ENCODE measurements around the gene CENATAC. TPM values are rescaled to one million over a fixed set of nuclear protein-coding genes. Genes with fewer than 3 reads are reported as not detected.
"Not testable (repeated sequence)": the region's sequence is repeated elsewhere in the genome, so short reads cannot be mapped to it uniquely, and the experiment has no call there.

Gene CENATAC
- total RNA-seq, 1 donor from 2014 or later: 51.0 TPM

GRCh38 chr11:118957549-118957948 is 40.4 kb upstream of the CENATAC start:
- no peak for ATAC-seq
- intact Hi-C loops (cut with DNase I): no loop called here
- no peaks in the 10 kb centered on the region for H3K4me1 ChIP-seq
- H3K4me3 ChIP-seq: no peak overlapping the region
- H3K27ac ChIP-seq: no peak overlapping the region
- no peak for TF ChIP-seq CTCF (IDR thresholded peaks at IDR 0.05)
- peaks cover 5% of the 10 kb centered on the region for H3K27me3 ChIP-seq (ENCODE audit: low read depth)
- no peaks in the 10 kb centered on the region for H3K9me3 ChIP-seq
- no peaks in the 10 kb centered on the region for H3K36me3 ChIP-seq
- DNase-seq: no peak

GRCh38 chr11:118957968-118958367 is 40.0 kb upstream of the CENATAC start:
- intact Hi-C loops (cut with DNase I): no loop called here
- no peak for DNase-seq

GRCh38 chr11:118958577-118958976 is 39.4 kb upstream of the CENATAC start:
- intact Hi-C loops (cut with DNase I): no loop called here
- no peak for TF ChIP-seq CTCF (IDR thresholded peaks at IDR 0.05)
- no peak for DNase-seq

More at GRCh38 chr11:118957968-118958367, 40.0 kb upstream of the CENATAC start:
- no peaks in the 10 kb centered on the region for H3K9me3 ChIP-seq
- no peaks in the 10 kb centered on the region for H3K36me3 ChIP-seq
- H3K4me3 ChIP-seq: no peak overlapping the region
- no peak for ATAC-seq
- H3K4me1 ChIP-seq: no peaks in the 10 kb centered on the region
- no peak for TF ChIP-seq CTCF (IDR thresholded peaks at IDR 0.05)
- H3K27ac ChIP-seq: no peak overlapping the region
- H3K27me3 ChIP-seq (ENCODE audit: low read depth): peaks cover 4% of the 10 kb centered on the region

GRCh38 chr11:118961189-118961588 is 36.7 kb upstream of the CENATAC start:
- no peaks in the 10 kb centered on the region for H3K36me3 ChIP-seq
- H3K4me3 ChIP-seq: no peak overlapping the region
- no peaks in the 10 kb centered on the region for H3K27me3 ChIP-seq (ENCODE audit: low read depth)
- H3K4me1 ChIP-seq: no peaks in the 10 kb centered on the region
- intact Hi-C loops (cut with DNase I): no loop called here
- H3K9me3 ChIP-seq: no peaks in the 10 kb centered on the region
- no peak for TF ChIP-seq CTCF (IDR thresholded peaks at IDR 0.05)
- DNase-seq: no peak
- ATAC-seq: no peak
- H3K27ac ChIP-seq: no peak overlapping the region

More at GRCh38 chr11:118958577-118958976, 39.4 kb upstream of the CENATAC start:
- Histone ChIP-seq H3K36me3 (no peaks in the 10 kb centered on the region), H3K27ac (no peak overlapping the region), H3K9me3 (no peaks in the 10 kb centered on the region), H3K4me3 (no peak overlapping the region), H3K27me3 (ENCODE audit: low read depth) (no peaks in the 10 kb centered on the region), H3K4me1 (no peaks in the 10 kb centered on the region)
- ATAC-seq: no peak

- H3K4me3 ChIP-seq: no peak overlapping the region
- H3K4me1 ChIP-seq: no peaks in the 10 kb centered on the region
- intact Hi-C loops (cut with DNase I): no loop called here
- H3K9me3 ChIP-seq: no peaks in the 10 kb centered on the region
- TF ChIP-seq CTCF (IDR thresholded peaks at IDR 0.05): no peak
- DNase-seq (no peak), ATAC-seq (no peak)
- H3K27ac ChIP-seq: no peak overlapping the region
- no peaks in the 10 kb centered on the region for H3K36me3 ChIP-seq
- H3K27me3 ChIP-seq (ENCODE audit: low read depth): no peaks in the 10 kb centered on the region
Observed at GRCh38 chr11:118961591-118961990, 36.3 kb upstream of the CENATAC start.

GRCh38 chr11:118969508-118969907 is 28.4 kb upstream of the CENATAC start:
- intact Hi-C loops (cut with DNase I); H3K27me3 ChIP-seq (ENCODE audit: low read depth); H3K27ac ChIP-seq; H3K4me1 ChIP-seq; H3K4me3 ChIP-seq; ATAC-seq; DNase-seq; H3K36me3 ChIP-seq; H3K9me3 ChIP-seq: not testable (repeated sequence)

Data from lower lobe of right lung (tissue), 2 donors.